IMR-90 (cell line): ENCODE results near the gene NR1I3.

Source experiments
- BHLHE40 ChIP-seq: fragments of 150-350 bp; IDR thresholded peaks from 2 replicates; pipeline ENCODE4 v1.6.1; 2016; ENCODE audit warnings: mild to moderate bottlenecking, low read depth, low read length
- CEBPB ChIP-seq: IDR thresholded peaks from 2 replicates; pipeline ENCODE4 v1.6.1; 2012; ENCODE audit warnings: low read depth, low read length, improper control_type of control experiment
- CHD1 ChIP-seq: IDR thresholded peaks from 2 replicates; pipeline ENCODE4 v1.6.1; 2012; ENCODE audit warnings: low read depth, low read length, improper control_type of control experiment
- ELK1 ChIP-seq: fragments of 150-350 bp; IDR thresholded peaks from 2 replicates; pipeline ENCODE4 v1.6.1; 2016; ENCODE audit warnings: low read depth, mild to moderate bottlenecking, low read length, moderate library complexity, borderline replicate concordance
- FOS ChIP-seq: fragments of 150-350 bp; IDR thresholded peaks from 2 replicates; pipeline ENCODE4 v1.6.1; 2016; ENCODE audit warnings: low read depth, low read length
- MAZ ChIP-seq: IDR thresholded peaks from 2 replicates; pipeline ENCODE4 v1.6.1; 2012; ENCODE audit warnings: low read depth, mild to moderate bottlenecking, low read length, improper control_type of control experiment, moderate library complexity, borderline replicate concordance
- POLR2A ChIP-seq: IDR thresholded peaks from 2 replicates; pipeline ENCODE4 v1.6.1; 2012; ENCODE audit warnings: mild to moderate bottlenecking, low read depth, low read length
- RAD21 ChIP-seq: IDR thresholded peaks from 2 replicates; pipeline ENCODE4 v1.6.1; 2012; ENCODE audit warnings: low read length, improper control_type of control experiment
- RFX5 ChIP-seq: IDR thresholded peaks from 2 replicates; pipeline ENCODE4 v1.8.0; 2012; ENCODE audit warnings: low read depth, mild to moderate bottlenecking, low read length, moderate library complexity
- SMC3 ChIP-seq: fragments of 150-350 bp; IDR thresholded peaks from 2 replicates; pipeline ENCODE4 v1.6.1; 2016; ENCODE audit warnings: low read depth, mild to moderate bottlenecking, antibody characterized with exemption, low read length, moderate library complexity
- USF2 ChIP-seq: fragments of 150-350 bp; IDR thresholded peaks from 2 replicates; pipeline ENCODE4 v1.6.1; 2017; ENCODE audit warnings: mild to moderate bottlenecking, antibody characterized with exemption, low read length, low read depth
- TF ChIP-seq, protein P1 (sequence below): conservative IDR thresholded peaks from 2 replicates; pipeline ENCODE4 v1.5.1; 2012; ENCODE audit warnings: mild to moderate bottlenecking, low read depth, low read length, improper control_type of control experiment

DNA sequence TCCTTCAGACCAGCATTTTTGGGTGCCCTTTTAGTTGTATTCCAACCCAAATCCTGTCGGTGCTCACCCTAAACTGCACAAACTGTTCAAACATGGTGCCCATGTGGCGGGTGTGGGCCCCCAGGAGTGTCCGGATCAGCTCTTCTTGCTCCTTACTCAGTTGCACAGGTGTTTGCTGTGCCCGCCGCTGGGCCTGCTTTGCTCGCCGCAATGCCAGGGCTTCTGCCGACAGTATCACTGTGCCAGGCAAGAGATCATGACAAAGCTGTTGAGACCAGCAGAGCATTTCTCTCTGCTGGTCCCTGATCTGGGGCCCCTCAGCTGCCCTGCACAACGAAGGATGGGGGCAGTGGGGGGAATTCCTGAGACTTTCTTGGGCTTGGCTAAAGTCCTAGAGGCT lies 4.9 kb downstream of the NR1I3 start:
- TF ChIP-seq POLR2A: no peak
- TF ChIP-seq, protein P1, sequence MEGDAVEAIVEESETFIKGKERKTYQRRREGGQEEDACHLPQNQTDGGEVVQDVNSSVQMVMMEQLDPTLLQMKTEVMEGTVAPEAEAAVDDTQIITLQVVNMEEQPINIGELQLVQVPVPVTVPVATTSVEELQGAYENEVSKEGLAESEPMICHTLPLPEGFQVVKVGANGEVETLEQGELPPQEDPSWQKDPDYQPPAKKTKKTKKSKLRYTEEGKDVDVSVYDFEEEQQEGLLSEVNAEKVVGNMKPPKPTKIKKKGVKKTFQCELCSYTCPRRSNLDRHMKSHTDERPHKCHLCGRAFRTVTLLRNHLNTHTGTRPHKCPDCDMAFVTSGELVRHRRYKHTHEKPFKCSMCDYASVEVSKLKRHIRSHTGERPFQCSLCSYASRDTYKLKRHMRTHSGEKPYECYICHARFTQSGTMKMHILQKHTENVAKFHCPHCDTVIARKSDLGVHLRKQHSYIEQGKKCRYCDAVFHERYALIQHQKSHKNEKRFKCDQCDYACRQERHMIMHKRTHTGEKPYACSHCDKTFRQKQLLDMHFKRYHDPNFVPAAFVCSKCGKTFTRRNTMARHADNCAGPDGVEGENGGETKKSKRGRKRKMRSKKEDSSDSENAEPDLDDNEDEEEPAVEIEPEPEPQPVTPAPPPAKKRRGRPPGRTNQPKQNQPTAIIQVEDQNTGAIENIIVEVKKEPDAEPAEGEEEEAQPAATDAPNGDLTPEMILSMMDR: no peak
- no peak for TF ChIP-seq RAD21
- TF ChIP-seq USF2: no peak
- no peak for TF ChIP-seq RFX5
- no peak for TF ChIP-seq BHLHE40
- no peak for TF ChIP-seq MAZ
- TF ChIP-seq SMC3: no peak
- no peak for TF ChIP-seq ELK1
- TF ChIP-seq CEBPB: no peak
- TF ChIP-seq FOS: no peak
- TF ChIP-seq CHD1: no peak
